Stimulated activated CD4-positive, alpha-beta T cell treated with anti-CD3 and anti-CD28 coated beads, TNF-alpha, amount 100 ng/mL, for 4 hours (primary cell): ENCODE data around the gene LAMB1.
"Not testable (repeated sequence)": the region's sequence is repeated elsewhere in the genome, so short reads cannot be mapped to it uniquely, and the experiment has no call there.

Experiments
- DNase-seq, 3 experiments: peaks; one replicate each; pipeline ENCODE4 v3.0.0-alpha.2; 2020; ENCODE audit warnings: low read depth in 3 of 3

The LAMB1 gene

DNA sequence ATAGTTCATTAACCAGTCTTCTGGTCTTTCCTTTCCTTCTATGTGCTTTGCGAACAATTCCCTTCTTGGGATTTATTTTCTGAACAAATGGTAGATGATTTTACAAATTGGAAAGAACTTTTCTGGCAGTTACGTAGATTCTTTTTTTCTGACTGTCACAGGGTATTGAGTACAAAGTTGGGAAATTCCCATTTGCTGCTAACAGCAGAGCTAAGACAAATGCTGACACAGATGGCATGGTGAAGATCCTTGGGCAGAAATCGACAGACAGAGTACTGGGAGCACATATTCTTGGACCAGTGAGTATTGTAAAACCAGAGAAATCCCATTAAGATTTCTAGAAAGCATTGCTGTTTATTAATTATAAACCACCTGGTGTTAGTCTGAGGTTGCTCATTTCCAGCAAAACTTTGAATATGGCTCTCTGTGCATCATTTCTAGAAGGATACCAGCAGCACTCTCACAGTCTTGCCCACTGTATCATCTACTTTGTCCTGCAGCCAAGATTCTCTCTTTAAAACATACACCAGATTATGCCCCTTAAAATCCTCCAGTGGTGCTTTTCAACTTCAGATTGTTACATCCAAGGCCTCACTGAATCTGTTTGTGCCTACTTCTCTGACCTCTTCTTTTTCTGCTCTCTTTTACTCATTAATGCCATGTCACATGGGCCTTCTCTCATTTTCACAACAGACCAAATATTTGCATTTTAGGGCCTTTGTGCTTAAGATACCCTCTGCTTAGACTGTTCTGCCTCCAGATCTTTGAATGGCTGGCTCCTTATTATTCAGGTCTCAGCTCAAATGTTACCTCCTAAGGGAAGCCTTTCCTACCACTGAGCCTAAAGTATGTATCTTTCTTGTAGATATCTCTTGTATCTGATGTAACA lies 85.0 kb downstream of the LAMB1 start:
- no peak for DNase-seq

DNA sequence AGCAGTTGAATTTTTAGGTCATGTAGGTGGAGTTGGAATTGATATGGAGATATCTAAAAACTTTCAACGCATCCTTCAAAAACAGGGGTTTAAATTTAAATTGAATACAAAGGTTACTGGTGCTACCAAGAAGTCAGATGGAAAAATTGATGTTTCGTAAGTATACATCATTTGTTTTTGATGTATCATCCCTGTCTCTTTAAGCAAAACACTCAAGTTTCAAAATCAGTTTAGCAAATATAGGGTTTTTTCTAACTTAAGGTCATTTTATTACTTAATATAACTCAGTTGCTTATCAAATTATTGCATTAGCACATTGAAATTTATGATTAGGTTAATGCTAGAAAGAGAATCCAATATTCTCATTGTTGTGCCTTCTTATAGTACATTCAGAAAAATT lies 87.4 kb downstream of the LAMB1 start:
- no peak for DNase-seq

DNA sequence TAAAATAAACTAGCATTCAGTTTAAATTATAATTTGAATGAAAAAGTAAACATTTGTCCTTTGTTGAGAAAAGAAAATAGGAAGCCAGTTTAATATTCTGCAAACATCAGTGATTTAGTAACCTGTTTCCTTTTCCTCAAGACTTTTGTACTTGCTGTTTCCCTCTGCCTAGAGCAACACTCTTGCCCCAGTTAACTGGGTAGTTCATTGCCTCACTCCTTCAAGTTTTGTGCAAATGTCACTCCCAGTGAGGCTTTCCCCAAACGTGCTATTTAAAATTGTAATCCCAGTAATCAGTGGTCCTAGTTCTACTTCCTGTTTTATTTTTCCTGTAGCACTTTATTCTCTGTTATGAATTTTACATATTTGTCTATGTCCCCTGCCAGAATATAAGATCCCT lies 88.1 kb downstream of the LAMB1 start:
- DNase-seq, result no peak

DNA sequence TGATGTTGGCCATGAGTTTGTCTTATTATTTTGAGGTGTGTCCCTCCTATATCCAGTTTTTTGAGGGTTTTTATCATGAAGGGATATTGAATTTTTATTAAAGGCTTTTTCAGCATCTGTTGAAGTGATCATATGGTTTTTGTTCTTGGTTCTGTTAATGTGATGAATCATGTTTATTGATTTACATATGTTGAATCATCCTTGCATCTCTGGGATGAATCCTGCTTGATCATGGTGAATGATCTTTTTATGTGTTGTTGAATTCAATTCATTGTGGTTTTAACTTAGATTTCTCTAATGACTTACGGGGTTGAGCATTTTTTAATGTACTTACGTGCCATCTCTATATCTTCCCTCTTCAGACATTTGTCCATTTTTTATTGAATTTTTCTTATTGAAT lies 89.1 kb downstream of the LAMB1 start:
- no peak for DNase-seq

DNA sequence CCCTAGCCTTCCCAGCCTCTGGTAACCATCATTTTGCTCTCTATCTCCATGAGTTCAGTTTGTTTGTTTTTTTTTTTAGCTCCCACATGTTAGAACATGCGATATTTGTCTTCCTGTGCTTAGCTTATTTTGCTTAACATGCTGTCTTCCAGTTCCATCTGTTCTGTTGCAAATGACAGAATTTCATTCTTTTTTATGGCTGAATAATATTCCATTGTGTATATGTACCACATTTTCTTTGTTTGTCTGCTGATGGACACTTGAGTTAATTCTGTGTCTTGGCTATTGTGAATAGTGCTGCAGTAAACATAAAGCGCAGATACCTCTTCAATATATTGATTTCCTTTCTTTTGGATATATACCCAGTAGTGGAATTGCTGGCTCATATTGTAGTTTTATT lies 91.0 kb downstream of the LAMB1 start:
- DNase-seq, result no peak

DNA sequence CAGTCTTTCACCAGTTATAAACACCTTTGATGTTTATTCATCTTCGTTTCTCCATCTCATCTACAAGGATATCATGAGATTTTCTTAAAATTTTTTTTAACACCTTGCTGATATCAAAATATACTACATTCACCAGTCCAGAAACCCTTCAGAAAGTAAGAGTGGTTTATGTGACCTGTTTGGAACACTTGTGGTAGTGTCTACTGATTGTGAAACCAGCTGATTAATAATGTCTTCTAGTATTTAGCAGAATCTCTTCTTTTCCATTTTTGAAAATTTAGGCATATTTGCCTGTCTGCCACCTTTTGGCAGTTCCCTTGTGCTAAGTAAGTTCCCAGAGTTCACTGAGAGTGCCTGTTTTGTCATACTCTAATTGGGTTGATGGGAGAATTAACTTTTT lies 93.5 kb downstream of the LAMB1 start:
- DNase-seq, result no peak

DNA sequence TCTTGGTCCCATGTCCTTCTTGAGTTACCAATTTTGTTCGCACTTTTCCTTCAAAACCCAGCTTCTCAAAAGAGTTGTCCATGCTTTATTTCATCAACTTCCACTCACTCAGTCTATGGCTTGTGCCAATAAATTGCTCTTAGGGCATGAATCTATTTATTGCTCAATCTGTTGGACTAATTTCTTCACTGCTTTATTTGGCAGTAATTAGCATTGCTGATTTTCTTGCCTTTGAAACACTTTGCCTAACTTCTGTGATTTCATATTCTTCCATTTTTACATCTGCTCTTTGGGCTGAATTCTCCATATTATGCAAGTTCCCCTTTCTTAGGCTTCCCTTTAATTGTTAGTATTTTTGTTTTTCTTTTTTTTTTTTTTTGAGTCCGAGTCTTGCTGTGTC lies 95.2 kb downstream of the LAMB1 start:
- DNase-seq, result no peak

DNA sequence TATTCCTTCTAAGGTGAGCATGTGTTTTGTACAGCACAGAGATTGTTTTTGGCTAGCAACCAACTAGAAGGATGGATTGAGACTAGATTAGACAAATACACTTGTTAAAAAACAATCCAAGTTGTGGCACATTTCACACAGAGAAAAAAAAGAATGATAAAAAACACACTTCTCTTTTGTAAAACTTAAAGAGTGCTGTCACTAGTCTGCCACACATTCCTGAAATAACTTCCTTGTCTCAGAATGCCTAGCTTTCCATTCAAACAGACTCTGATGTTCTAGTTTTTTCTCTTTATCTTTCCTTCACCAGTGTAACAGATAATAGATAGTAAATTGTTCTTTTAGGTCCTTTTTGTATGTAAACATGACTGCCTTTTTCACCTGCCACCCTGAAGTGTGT lies 100.6 kb downstream of the LAMB1 start:
- DNase-seq, result no peak

DNA sequence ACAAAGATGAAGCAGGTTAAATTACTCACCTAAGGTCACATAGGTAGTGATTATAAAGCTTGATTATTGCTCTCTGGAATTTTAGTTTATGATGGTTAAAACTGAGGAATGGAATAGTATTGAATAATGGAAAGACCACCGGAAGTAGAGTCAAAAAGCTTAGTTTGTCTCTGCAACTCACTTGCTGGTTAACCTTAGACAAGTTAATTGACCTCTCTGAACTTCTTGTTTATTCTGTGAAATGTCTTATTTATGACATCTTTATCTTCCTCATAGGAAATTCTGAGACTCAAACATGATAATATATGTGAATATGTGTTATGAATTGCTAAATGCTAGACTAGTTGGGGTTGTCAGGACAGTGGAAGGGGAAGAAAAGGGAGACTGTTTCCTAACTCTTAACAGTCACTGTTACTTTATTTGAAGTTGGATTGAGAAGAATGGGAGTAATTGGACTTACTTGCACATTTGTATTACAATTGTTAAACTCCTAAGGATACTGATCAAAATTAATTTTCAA lies 102.4 kb downstream of the LAMB1 start:
- DNase-seq, result no peak

DNA sequence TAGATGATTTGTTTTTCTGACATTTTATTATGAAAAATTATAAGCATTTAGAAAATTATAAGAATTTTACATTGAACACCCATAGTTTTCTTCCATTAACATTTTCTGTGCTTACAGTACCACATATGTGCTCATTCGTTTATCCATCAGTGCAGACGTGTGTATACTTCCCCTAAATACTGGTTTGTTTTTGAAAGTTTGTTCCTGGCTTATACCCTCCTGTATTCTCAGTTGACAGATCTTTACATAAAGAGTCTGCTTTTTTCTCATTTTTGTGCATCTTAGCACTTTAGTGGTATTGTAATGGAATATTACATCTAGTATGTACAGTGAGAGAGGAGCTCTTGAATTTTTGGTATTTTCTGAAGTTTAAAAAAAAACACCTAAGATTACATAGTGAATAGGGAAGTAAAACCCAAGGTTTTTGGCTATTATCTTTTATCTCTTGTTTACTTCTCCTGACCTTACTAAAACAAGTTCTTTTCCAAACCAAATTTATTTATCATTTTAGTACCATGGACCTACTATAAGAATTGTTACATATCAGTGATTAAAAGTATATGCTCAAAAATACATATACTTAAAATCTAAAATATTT lies 103.9 kb downstream of the LAMB1 start:
- DNase-seq, result no peak

DNA sequence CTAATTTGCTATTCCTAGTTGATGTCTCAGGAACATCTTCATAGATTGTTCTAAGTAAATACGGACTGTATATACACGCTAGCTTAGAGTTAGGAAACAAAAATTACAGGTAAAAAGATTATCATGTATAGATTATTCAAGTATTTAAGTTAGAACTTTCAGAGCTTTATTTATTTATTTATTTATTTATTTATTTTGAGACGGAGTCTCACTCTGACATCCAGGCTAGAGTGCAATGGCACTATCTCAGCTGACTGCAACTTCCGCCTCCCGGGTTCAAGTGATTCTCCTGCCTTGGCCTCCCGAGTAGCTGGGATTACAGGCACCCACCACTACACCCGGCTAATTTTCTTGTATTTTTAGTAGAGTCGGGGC lies 110.6 kb downstream of the LAMB1 start:
- not testable (repeated sequence) for DNase-seq

DNA sequence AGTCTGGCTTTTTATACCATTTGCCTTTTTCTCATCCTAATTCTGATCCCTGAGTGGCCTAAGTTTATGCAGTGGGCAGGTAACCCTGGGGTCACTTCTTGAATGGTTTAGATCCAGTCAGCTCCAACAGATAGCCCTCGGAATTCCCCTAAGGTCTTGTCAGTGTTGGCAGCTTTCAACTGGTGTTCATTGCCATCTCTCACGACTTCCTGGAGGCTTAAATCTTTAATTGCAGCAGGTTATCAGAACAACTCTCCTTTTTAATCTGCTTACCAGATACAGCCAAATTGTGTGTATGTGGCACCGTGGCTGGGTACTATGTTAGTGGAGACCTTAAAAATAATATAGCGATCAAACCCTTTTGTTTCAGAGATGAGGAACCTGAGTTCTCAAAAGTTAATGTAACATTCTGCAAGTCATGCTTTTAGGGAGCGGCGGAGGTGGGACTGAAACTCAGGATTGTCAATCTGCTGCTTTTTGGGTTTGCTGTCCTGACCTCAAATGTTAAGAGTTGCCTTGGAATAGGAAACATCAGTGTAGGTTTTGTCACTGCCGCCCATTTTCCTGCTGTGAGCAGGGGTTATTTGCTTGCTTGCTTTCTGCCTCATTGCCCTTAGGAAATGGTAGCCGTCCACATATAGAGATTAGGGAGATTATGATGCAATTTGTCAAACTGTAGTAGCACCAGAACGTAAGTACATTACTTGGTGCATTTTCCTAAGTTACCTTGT lies 111.2 kb downstream of the LAMB1 start:
- DNase-seq, result no peak

DNA sequence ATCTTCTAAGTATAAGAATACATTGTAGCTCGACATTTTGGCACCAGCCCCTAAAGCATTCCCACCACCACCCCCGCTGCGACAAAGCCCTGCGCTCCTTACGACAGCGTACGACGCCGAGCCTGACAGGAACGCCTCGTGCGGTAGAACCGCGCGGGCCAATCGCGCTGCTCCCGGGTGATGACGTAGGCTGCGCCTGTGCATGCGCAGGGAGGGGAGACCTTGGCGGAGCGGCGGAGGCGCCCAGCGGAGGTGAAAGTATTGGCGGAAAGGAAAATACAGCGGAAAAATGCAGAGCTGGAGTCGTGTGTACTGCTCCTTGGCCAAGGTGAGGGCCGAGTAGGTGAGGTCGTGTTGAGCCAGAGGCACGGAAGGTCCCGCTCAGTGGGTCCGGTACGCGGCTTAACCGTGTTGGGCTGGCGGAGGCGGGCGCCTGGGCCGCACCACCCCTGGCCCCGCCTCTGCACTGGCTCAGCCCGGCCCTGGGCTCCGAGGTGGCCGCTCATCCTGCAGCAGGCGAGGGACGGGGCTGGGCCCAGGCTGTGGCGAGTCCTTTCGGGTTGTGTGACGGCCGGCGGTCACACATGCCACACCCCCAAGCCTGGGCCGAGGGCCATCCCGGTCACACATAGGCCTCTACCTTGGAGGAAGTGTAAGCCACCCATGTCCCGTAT lies 111.9 kb downstream of the LAMB1 start, which contains the start of gene DLD:
DLD (plus strand) TSS at position 222 of the 674 bp plus-strand sequence; CDS start at position 290, 68 bp downstream.
- DNase-seq, result peak; percentile 82 to 87 (median 86)

DNA sequence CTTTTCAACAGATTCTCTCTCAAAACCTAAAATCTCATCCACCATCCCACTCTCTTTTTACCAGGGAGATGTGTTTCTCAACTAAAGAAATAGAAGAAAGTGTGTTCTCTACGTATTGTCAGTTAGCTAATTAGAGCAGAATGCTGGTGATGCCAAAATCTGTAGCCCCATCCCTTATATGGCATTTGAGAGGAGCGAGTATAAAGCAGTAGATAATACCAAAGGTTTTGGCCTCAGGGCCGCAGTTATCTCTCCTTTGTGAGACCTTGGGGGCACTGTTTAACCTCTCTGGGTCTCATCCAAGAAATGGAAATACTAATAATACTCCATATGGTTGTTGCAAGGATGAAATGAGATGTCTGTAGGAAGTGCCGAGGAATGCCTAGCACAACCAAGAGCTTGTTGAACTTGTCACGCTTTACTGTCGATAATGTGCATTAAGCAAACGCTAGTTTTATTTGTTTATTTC lies 112.4 kb downstream of the LAMB1 start:
- no peak for DNase-seq

DNA sequence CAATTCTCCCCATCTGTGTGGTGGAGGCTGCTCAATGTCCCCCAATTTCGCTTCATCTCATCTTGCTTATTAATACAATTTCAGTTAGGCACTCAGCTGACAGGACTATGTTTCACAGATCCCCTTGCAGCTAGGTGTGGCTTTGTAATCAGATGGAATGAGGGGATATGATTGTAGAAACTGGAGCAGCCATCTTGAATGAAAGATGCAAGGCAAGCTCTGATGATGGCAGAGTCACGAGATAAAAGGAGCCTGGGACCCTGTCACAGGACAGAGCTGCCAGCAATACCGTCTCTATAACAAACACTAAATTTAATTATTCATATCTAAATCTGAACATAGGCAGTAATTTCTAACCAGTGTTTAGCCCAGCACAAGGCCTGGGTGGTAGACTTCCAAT lies 113.0 kb downstream of the LAMB1 start:
- DNase-seq, result no peak

DNA sequence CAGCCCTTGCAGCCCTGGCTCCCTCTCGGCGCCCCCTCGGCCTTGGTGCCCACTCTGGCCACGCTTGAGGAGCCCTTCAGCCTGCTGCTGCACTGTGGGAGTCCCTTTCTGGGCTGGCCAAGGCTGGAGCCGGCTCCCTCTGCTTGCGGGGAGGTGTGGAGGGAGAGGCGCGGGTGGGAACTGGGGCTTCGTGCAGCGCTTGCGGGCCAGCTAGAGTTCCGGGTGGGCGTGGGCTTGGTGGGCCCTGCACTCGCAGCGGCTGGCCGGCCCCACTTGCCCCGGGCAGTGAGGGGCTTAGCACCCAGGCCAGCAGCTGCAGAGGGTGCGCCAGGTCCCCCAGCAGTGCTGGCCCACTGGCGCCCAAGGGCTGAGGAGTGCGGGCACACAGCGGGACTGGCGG lies 115.1 kb downstream of the LAMB1 start:
- DNase-seq, result not testable (repeated sequence)

DNA sequence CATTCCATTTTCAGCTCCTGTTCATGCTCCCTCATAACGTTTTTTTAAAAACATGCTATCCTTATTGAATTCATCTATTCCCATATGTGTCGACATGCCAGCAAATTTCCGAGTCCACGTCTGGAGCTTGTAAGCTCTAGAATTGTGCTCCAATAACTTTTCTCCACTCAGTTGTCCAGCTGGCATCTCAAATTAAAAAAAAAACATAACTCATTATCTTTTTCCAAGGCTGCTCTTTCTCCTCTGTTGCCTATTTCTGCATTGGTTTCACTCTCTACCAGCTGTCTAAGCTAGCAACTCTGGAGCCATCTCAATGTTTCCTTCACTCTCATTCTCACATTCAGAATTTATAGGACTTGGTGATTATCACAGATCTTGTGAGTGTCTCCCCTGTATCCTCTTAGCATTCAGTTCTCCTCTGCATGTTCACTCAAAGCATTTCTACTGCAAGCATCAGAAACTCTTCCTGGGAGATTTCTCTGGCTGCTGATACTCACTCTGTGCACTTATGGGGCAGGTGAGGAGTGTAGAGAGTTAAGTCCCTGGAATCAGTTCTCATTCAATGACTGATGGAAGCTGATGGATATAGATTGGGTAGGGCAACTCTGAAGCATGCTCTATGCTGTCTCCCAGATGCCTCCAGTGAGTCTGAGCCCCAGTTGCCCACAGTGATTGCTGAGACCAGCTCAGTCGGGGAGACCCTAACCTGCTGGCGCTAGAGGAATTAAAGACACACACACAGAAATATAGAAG lies 118.7 kb downstream of the LAMB1 start:
- no peak for DNase-seq

DNA sequence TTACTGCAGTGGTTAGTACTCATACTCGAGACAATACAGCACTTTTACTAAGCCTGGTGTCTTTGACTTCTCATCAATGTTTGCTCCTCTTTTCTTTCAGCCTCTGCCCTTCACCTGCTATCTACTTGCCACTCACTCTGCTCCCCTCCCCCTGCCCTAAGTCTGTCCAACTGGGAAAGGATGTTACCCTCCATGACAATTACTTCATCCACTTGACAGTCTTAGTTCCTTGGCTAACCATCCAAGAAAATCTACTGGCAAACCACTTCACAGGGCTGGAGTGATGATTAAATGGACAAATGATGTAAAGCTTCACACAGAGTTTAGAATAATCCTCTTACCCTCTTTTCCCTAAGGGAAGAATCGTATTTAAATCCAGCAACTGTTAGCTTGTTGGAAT lies 120.2 kb downstream of the LAMB1 start:
- DNase-seq, result no peak

DNA sequence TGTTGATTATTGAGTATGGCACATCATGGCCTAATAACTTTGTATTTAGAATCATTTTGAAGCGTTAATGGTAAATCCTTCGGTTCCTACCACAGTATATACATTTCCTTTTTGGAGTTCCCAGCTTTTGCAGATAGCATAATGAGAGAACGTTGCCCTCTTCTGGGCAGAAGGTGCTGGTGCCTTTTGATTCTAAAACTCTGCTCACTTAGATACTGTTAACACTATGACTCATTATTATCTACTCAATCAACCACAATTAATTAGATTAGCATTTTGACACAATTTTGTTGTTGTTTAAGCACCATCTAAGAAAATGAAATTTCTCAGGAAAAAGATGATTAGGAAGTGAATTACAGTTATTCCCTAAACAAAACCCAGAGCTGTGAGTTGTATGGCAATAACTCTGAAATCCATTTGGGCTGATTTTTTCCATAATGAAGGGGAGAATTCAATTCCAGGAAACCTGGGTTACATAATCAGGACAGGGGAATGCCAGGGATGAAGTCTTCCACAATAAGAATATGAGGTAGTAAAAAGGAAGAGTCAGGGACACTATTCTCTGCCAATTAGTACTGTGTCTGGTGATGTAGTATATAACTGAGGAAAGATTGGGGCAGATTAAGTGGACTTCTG lies 123.4 kb downstream of the LAMB1 start:
- no peak for DNase-seq

DNA sequence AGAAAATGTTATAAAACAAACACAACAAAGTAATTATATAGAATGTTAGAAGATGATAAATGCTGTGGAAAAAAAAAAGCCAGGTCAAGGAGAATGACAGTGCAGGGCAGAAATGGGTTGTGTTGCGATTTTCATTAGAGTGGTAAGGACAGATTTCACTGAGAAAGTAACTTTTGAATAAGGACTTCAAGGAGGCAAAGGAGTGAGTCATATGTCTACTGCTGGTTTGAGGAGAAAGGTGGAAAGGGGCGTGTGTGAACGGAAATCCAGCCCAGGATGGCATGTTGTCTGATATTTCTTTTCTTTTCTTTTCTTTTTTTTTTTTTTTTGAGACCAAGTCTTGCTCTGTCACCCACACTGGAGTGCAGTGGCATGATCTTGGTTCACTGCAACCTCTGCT lies 124.3 kb downstream of the LAMB1 start:
- no peak for DNase-seq
